Right lobe of liver (tissue), 6 donors: ENCODE measurements around the gene CDK5RAP1. TPM values are rescaled to one million over a fixed set of nuclear protein-coding genes. Genes with fewer than 3 reads are reported as not detected.

Source experiments
- ATAC-seq, 4 donors: fragments of 200-7000 bp; cut with Tn5 transposase; one replicate each; pipeline ENCODE4 v1.9.1; 2020; ENCODE audit warnings: mild to moderate bottlenecking in 4 of 4, moderate library complexity in 4 of 4
- DNase-seq, 3 donors: peaks; one replicate each; pipeline ENCODE4 v3.0.0-alpha.2; 2020
- H3K27ac ChIP-seq, 3 donors: fragments of 200-600 bp; one replicate each; pipeline ENCODE4 v1.8.0; 2022
- H3K27me3 ChIP-seq, 2 donors: fragments of 200-600 bp; one replicate each; pipeline ENCODE4 v1.8.0; 2022
- H3K36me3 ChIP-seq, 4 donors: fragments of 200-600 bp; sonication (generic) in 1 of 4; one replicate each; pipeline versions ENCODE4 v1.5.1 to v1.8.0; 2017 to 2022; ENCODE audit warnings: control low read depth in 1 of 4
- H3K4me1 ChIP-seq, 4 donors: fragments of 200-600 bp; sonication (generic) in 1 of 4; one replicate each; pipeline versions ENCODE4 v1.5.1 to v1.8.0; 2017 to 2022; ENCODE audit warnings: control low read depth in 1 of 4
- H3K4me3 ChIP-seq, 3 donors: fragments of 200-600 bp; one replicate each; pipeline ENCODE4 v1.8.0; 2022
- H3K9me3 ChIP-seq, 4 donors: fragments of 200-600 bp; sonication (generic) in 1 of 4; one replicate each; pipeline versions ENCODE4 v1.5.1 to v1.8.0; 2017 to 2022; ENCODE audit warnings: control low read depth in 1 of 4
- CTCF ChIP-seq, 4 donors: fragments of 200-600 bp in 3 of 4; fragments of 450-650 bp in 1 of 4; IDR thresholded peaks; one replicate each; pipeline versions ENCODE4 v1.5.1 to v1.8.0; 2016 to 2022; ENCODE audit warnings: antibody characterized with exemption in 4 of 4, mild to moderate bottlenecking in 2 of 4
- POLR2A ChIP-seq: fragments of 450-650 bp; IDR thresholded peaks from one replicate; pipeline ENCODE4 v1.6.1; 2017; ENCODE audit warnings: antibody characterized with exemption, mild to moderate bottlenecking
- WGBS: methylation state at CpG from one replicate; pipeline ENCODE4 v1.1.6; 2018; ENCODE audit warnings: low coverage, low lambda C conversion rate; ENCODE audit not compliant: insufficient coverage; ENCODE audit errors: missing lambda C conversion rate; 5-methylcytosine and 5-hydroxymethylcytosine counted together
- intact Hi-C, 2 donors: fragments of 100-400 bp; cut with DNase I; formaldehyde crosslinking; loops; one replicate each; pipeline versions ENCODE4 v1.11.2 to v1.14.1; 2022
- total RNA-seq, 6 experiments: library from RNA; depleted of rRNA in 2 of 6; stranded (reverse); fragments of >200 nt in 2 of 6; fragmentation: NEBNext Ultra II Directional in 3 of 6; extraction: Animal tissue kit (Norgen Biotek cat#: 25700) in 3 of 6; gene quantifications; one replicate each; pipeline versions ENCODE4 v1.1.0 to v1.2.4, GENCODE V29; 2016 to 2023
- donor health status: DM: no; HTN: yes; CAD: no.
- donor health status: DM: no; HTN: no; CAD: no.
- donor health status: DM: no; HTN: no; CAD: no.
- donor health status: DM: no; HTN: yes; CAD: no.
- donor health status: DM: no; HTN: yes; CAD: no.

The CDK5RAP1 gene
- total RNA-seq, 6 experiments from 2014 or later, result 10.9 to 21.6 (median 14.0) TPM

GRCh38 chr20:33438481-33438880 lies 37.2 kb upstream of the CDK5RAP1 start:
- Histone ChIP-seq H3K27ac (no peak overlapping the region), H3K4me1 (peaks cover 0 to 10% (median 0%) of the 10 kb centered on the region in 4 donors)
- ATAC-seq, result no peak

GRCh38 chr20:33437141-33437911 lies 36.0 kb upstream of the CDK5RAP1 start:
- no peak for TF ChIP-seq POLR2A
- no peak for TF ChIP-seq CTCF (IDR thresholded peaks at IDR 0.05)

More at GRCh38 chr20:33438481-33438880, 37.2 kb upstream of the CDK5RAP1 start:
- Histone ChIP-seq H3K36me3 (no peaks in the 10 kb centered on the region), H3K9me3 (no peaks in the 10 kb centered on the region), H3K4me3 (no peak overlapping the region), H3K27me3 (no peaks in the 10 kb centered on the region)
- intact Hi-C loops, result no loop called here
- TF ChIP-seq CTCF (IDR thresholded peaks at IDR 0.05) (no peak), POLR2A (no peak)
- DNase-seq, result no peak
- WGBS, result no CpG with 5 or more reads among the region's 2 CpGs

GRCh38 chr20:33434434-33434833 lies 33.1 kb upstream of the CDK5RAP1 start:
- no peaks in the 10 kb centered on the region for H3K36me3 ChIP-seq
- no peak overlapping the region for H3K4me3 ChIP-seq
- H3K9me3 ChIP-seq, result no peaks in the 10 kb centered on the region
- no peak overlapping the region for H3K27ac ChIP-seq
- intact Hi-C loops, result no loop called here
- 95% methylated on average over 5 of the region's 5 CpGs for WGBS
- TF ChIP-seq POLR2A (no peak), CTCF (IDR thresholded peaks at IDR 0.05) (no peak)
- ATAC-seq, result no peak
- no peak for DNase-seq
- H3K4me1 ChIP-seq, result no peaks in the 10 kb centered on the region
- no peaks in the 10 kb centered on the region for H3K27me3 ChIP-seq

More at GRCh38 chr20:33437141-33437911, 36.0 kb upstream of the CDK5RAP1 start:
- intact Hi-C loops, result no loop called here
- Histone ChIP-seq H3K4me3 (no peak overlapping the region), H3K36me3 (no peaks in the 10 kb centered on the region), H3K27me3 (no peaks in the 10 kb centered on the region), H3K4me1 (peaks cover 0 to 10% (median 0%) of the 10 kb centered on the region in 4 donors), H3K9me3 (no peaks in the 10 kb centered on the region), H3K27ac (no peak overlapping the region)
- whole genome bisulfite sequencing, result 74% methylated on average over 11 of the region's 12 CpGs
- DNase-seq (no peak), ATAC-seq (no peak)

GRCh38 chr20:33433465-33434234 lies 32.3 kb upstream of the CDK5RAP1 start:
- Histone ChIP-seq H3K9me3 (no peaks in the 10 kb centered on the region), H3K36me3 (no peaks in the 10 kb centered on the region), H3K4me3 (no peak overlapping the region), H3K4me1 (no peaks in the 10 kb centered on the region), H3K27me3 (no peaks in the 10 kb centered on the region), H3K27ac (no peak overlapping the region)
- TF ChIP-seq CTCF (IDR thresholded peaks at IDR 0.05) (no peak), POLR2A (no peak)
- DNase-seq (no peak), ATAC-seq (no peak)
- intact Hi-C loops, result no loop called here
- WGBS, result 100% methylated on average over 1 of the region's 8 CpGs
